CD8-positive, alpha-beta memory T cell (primary cell): ENCODE measurements around the gene VPS9D1. TPM values are rescaled to one million over a fixed set of nuclear protein-coding genes. Genes with fewer than 3 reads are reported as not detected.
"Not testable (repeated sequence)": the region's sequence is repeated elsewhere in the genome, so short reads cannot be mapped to it uniquely, and the experiment has no call there.

Experiments
- CTCF ChIA-PET: fragments of 350-600 bp; sonication (Branson Sonifier 250); formaldehyde crosslinking; loops from one replicate; lab custom pipeline; 2021; ENCODE audit warnings: antibody characterized with exemption; lab: Charles Lee
- POLR2A ChIA-PET: fragments of 350-600 bp; sonication (Branson Sonifier 250); formaldehyde crosslinking; loops from one replicate; lab custom pipeline; 2021; ENCODE audit warnings: antibody characterized with exemption; lab: Charles Lee
- DNase-seq, 5 donors: peaks; one replicate each; pipeline versions ENCODE4 v3.0.0 to v3.0.0-alpha.2; 2020 to 2022; ENCODE audit warnings: mixed read lengths in 1 of 5
- H3K27ac ChIP-seq: one replicate; pipeline ENCODE4 v1.7.0; 2013; ENCODE audit warnings: low read depth, mild to moderate bottlenecking, low read length, moderate library complexity
- H3K27me3 ChIP-seq: 2 replicates; pipeline ENCODE4 v1.7.0; 2013; ENCODE audit warnings: low read length, mild to moderate bottlenecking; ENCODE audit not compliant: insufficient read depth, poor library complexity, severe bottlenecking
- H3K36me3 ChIP-seq: 2 replicates; pipeline ENCODE4 v1.7.0; 2013; ENCODE audit warnings: mild to moderate bottlenecking, low read length, moderate library complexity; ENCODE audit not compliant: insufficient read depth
- H3K4me1 ChIP-seq: 2 replicates; pipeline ENCODE4 v1.7.0; 2013; ENCODE audit warnings: mild to moderate bottlenecking, low read length, moderate library complexity; ENCODE audit not compliant: insufficient read depth
- H3K4me3 ChIP-seq: 2 replicates; pipeline ENCODE4 v1.7.0; 2013; ENCODE audit warnings: mild to moderate bottlenecking, low read length
- H3K9me3 ChIP-seq: 2 replicates; pipeline ENCODE4 v1.7.0; 2013; ENCODE audit warnings: mild to moderate bottlenecking, low read length
- H3K27ac Mint-ChIP-seq, 8 donors: one replicate each; pipeline ENCODE4 v1.8.0; 2020 to 2021; ENCODE audit warnings: mixed read lengths in 8 of 8, mild to moderate bottlenecking in 6 of 8, inconsistent platforms in 3 of 8, moderate library complexity in 3 of 8
- H3K27me3 Mint-ChIP-seq, 2 donors: one replicate each; pipeline ENCODE4 v1.8.0; 2020 to 2021; ENCODE audit warnings: mixed read lengths in 2 of 2, mild to moderate bottlenecking in 1 of 2, moderate library complexity in 1 of 2
- H3K36me3 Mint-ChIP-seq, 3 donors: one replicate each; pipeline ENCODE4 v1.8.0; 2020 to 2021; ENCODE audit warnings: mixed read lengths in 3 of 3, inconsistent platforms in 1 of 3, mild to moderate bottlenecking in 1 of 3
- H3K4me1 Mint-ChIP-seq, 3 donors: one replicate each; pipeline ENCODE4 v1.8.0; 2020 to 2021; ENCODE audit warnings: mixed read lengths in 3 of 3, inconsistent platforms in 1 of 3, mild to moderate bottlenecking in 1 of 3
- H3K4me3 Mint-ChIP-seq, 7 donors: one replicate each; pipeline ENCODE4 v1.8.0; 2020 to 2021; ENCODE audit warnings: mixed read lengths in 7 of 7, mild to moderate bottlenecking in 6 of 7, moderate library complexity in 4 of 7, inconsistent platforms in 2 of 7
- H3K9me3 Mint-ChIP-seq, 5 donors: one replicate each; pipeline ENCODE4 v1.8.0; 2020 to 2022; ENCODE audit warnings: mixed read lengths in 5 of 5, mild to moderate bottlenecking in 3 of 5, moderate library complexity in 2 of 5, inconsistent platforms in 1 of 5
- polyA plus RNA-seq: library from polyadenylated mRNA; unstranded; fragments of 300-500 nt; fragmentation: Illumina TruSeq; gene quantifications from one replicate; pipeline ENCODE4 v1.2.3, GENCODE V29; 2021
- total RNA-seq, 2 experiments: library from RNA; stranded (reverse); gene quantifications; one replicate each; pipeline ENCODE4 v1.2.3, GENCODE V29; 2021

The VPS9D1 gene
- total and polyA plus RNA-seq, 3 experiments from 2014 or later, result 1.6 to 4.0 (median 3.7) TPM

DNA sequence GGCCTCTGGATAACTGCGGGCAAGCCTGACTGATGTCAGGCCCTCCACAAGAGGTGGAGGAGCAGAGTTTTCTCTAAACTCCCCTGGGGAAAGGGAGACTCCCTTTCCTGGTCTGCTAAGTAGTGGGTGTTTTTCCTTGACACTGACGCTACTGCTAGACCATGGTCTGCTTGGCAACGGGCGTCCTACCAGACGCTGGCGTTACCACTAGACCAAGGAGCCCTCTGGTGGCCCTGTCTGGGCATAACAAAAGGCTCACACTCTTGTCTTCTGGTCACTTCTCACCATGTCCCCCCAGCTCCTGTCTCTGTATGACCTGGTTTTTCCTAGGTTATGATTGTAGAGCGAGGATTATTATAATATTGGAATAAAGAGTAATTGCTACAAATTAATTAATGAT lies 53.7 kb downstream of the VPS9D1 start:
- H3K9me3 Mint-ChIP-seq, H3K27ac ChIP-seq, H3K4me1 Mint-ChIP-seq, H3K36me3 ChIP-seq, H3K4me1 ChIP-seq, POLR2A ChIA-PET, H3K36me3 Mint-ChIP-seq, H3K27ac Mint-ChIP-seq, H3K4me3 ChIP-seq, H3K27me3 Mint-ChIP-seq, H3K9me3 ChIP-seq, H3K4me3 Mint-ChIP-seq, DNase-seq, H3K27me3 ChIP-seq: not testable (repeated sequence)
- CTCF ChIA-PET, result interaction anchor here (1.7 kb wide), 1 partner anchor 33 kb away, joined by 4 read pairs; no protein-coding TSS in a partner anchor

DNA sequence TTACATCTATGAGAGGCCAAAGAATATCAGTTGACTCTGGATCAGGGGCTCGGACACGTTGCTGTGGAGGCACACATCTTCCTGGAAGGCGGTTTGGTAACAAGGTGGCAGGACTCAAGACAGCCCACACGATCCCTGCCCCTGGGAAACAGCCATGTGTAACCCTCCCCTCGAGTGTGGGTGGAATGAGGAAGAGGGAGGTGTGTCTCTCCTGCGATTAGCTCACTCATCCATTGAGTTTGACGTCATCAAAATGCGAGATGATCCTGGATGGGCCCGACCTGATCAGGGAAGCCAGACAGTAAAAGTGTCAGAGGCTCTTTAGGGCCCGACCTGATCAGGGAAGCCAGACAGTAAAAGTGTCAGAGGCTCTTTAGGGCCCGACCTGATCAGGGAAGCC lies 56.5 kb downstream of the VPS9D1 start:
- H3K9me3 ChIP-seq, H3K4me1 ChIP-seq, H3K27ac Mint-ChIP-seq, DNase-seq, H3K9me3 Mint-ChIP-seq, H3K36me3 ChIP-seq, H3K4me1 Mint-ChIP-seq, H3K4me3 Mint-ChIP-seq, CTCF ChIA-PET, H3K27ac ChIP-seq, H3K4me3 ChIP-seq, H3K27me3 ChIP-seq, H3K27me3 Mint-ChIP-seq: not testable (repeated sequence)
- POLR2A ChIA-PET, result interaction anchor here (0.5 kb wide), 1 partner anchor 97 kb away, joined by 3 read pairs; no protein-coding TSS in a partner anchor
- peaks cover 4 to 16% (median 7%) of the 10 kb centered on the region in 3 donors for H3K36me3 Mint-ChIP-seq

DNA sequence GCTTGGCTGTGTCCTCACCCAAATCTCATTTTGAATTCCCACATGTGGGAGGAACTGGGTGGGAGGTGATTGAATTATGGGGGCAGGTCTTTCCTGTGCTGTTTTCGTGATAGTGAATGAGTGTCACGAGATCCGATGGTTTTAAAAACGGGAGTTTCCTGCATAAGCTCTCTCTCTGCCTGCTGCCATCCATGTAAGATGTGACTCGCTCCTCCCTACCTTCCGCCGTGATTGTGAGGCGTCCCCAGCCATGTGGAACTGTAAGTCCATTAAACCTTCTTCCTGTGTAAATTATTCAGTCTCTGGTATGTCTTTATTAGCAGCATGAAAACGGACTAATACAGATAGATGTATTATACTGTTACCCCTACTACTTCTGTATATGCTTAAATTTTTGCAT lies 59.5 kb downstream of the VPS9D1 start:
- Mint-ChIP-seq H3K27ac (peak overlapping the region in 1 of 8 donors; percentile 22), H3K9me3 (peaks cover 0 to 2% (median 0%) of the 10 kb centered on the region in 5 donors), H3K27me3 (no peaks in the 10 kb centered on the region), H3K4me1 (peaks cover 15 to 24% (median 20%) of the 10 kb centered on the region in 3 donors), H3K4me3 (peak overlapping the region in 2 of 7 donors; percentile 17 to 34), H3K36me3 (peaks cover 4 to 17% (median 7%) of the 10 kb centered on the region in 3 donors)
- DNase-seq, result no peak
- Histone ChIP-seq H3K9me3 (no peaks in the 10 kb centered on the region), H3K27ac (no peak overlapping the region), H3K4me3 (no peak overlapping the region), H3K27me3 (no peaks in the 10 kb centered on the region), H3K36me3 (no peaks in the 10 kb centered on the region), H3K4me1 (peaks cover 17% of the 10 kb centered on the region)
- POLR2A ChIA-PET, result no interaction called here
- CTCF ChIA-PET, result no interaction called here

DNA sequence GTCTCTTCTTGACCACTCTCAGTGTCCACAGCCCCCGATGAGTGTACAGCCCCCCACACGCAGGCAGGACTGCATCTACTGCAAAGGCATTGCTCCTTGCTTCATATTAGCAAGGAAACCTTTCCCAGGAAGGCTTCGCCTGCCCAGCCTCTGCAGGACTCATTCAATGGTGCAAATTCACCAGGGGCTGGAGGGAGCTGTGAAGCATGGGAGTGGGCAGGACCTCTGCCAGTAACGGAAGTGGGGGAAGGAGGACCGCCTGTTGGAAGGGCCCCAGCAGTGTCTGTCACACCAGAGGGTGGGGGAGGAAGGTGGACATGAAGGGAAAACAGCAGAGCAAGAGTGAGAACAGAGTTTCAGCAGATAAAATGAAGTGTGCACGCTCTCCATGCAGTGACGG lies 60.6 kb downstream of the VPS9D1 start:
- H3K27me3 Mint-ChIP-seq, result no peaks in the 10 kb centered on the region
- H3K9me3 ChIP-seq, result no peaks in the 10 kb centered on the region
- H3K4me1 ChIP-seq, result peaks cover 19% of the 10 kb centered on the region
- H3K4me1 Mint-ChIP-seq, result peaks cover 22 to 34% (median 31%) of the 10 kb centered on the region in 3 donors
- POLR2A ChIA-PET, result no interaction called here
- DNase-seq, result no peak
- H3K27me3 ChIP-seq, result no peaks in the 10 kb centered on the region
- H3K27ac Mint-ChIP-seq, result peak overlapping the region in 1 of 8 donors; percentile 22
- no peak overlapping the region for H3K27ac ChIP-seq
- H3K36me3 ChIP-seq, result no peaks in the 10 kb centered on the region
- no peak overlapping the region for H3K4me3 ChIP-seq
- H3K36me3 Mint-ChIP-seq, result peaks cover 4 to 18% (median 7%) of the 10 kb centered on the region in 3 donors
- peak overlapping the region in 4 of 7 donors; percentile 5 to 78 (median 22) for H3K4me3 Mint-ChIP-seq
- CTCF ChIA-PET, result interaction anchor here (0.7 to 3.6 kb wide), 2 partner anchors 13 to 40 kb away, joined by 3 to 15 read pairs; no protein-coding TSS in a partner anchor
- peaks cover 0 to 2% (median 0%) of the 10 kb centered on the region in 5 donors for H3K9me3 Mint-ChIP-seq

DNA sequence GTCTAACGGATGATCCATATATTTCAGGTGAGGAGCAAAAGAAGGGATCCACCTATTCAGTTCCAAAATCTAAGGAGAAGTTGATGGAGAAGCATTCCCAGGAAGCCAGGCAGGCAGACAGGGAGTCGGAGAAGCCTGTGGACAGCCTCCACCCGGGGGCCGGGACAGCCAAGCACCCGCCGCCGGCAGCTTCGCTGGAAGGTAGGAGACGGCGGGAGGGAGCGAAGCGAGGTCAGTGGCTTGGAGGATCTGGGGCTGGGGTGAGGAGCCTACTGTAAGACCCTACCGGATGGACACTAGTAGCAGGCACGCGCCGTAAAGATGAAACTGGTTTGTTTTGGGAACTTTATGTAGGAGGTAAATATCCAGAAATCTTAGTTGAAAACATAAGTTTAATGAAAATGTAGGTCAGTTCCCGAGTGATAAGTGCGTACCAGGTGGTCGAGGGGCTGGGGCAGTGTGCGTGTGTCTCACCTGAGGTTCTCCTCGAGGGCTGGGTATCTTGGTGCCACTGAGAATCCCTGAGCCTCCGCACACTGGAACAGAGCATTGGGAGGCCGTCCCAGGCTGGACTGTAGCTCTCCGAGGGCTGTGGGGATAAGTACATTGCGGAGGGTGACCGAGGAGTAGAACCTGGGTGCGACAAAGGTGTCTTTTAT lies 62.3 kb downstream of the VPS9D1 start:
- H3K27ac Mint-ChIP-seq, result peak overlapping the region; percentile 36 to 93 (median 88)
- Histone ChIP-seq H3K4me1 (peaks cover 21% of the 10 kb centered on the region), H3K9me3 (no peaks in the 10 kb centered on the region), H3K36me3 (peaks cover 4% of the 10 kb centered on the region), H3K27me3 (no peaks in the 10 kb centered on the region), H3K4me3 (peak overlapping the region; percentile 92), H3K27ac (peak overlapping the region; percentile 89)
- H3K36me3 Mint-ChIP-seq, result peaks cover under 1 to 26% (median 7%) of the 10 kb centered on the region in 3 donors
- peaks cover 0 to 2% (median 0%) of the 10 kb centered on the region in 5 donors for H3K9me3 Mint-ChIP-seq
- no peaks in the 10 kb centered on the region for H3K27me3 Mint-ChIP-seq
- ChIA-PET POLR2A (interaction anchor here (0.6 to 0.8 kb wide), 2 partner anchors 28 to 132 kb away, joined by 3 read pairs; partner anchors contain the start of gene CDK10), CTCF (interaction anchor here (0.9 to 3.6 kb wide), 2 partner anchors 12 to 42 kb away, joined by 3 to 15 read pairs; no protein-coding TSS in a partner anchor)
- H3K4me1 Mint-ChIP-seq, result peaks cover 28 to 47% (median 43%) of the 10 kb centered on the region in 3 donors
- DNase-seq, result peak in 1 of 5 donors; percentile 44
- peak overlapping the region; percentile 78 to 92 (median 86) for H3K4me3 Mint-ChIP-seq

DNA sequence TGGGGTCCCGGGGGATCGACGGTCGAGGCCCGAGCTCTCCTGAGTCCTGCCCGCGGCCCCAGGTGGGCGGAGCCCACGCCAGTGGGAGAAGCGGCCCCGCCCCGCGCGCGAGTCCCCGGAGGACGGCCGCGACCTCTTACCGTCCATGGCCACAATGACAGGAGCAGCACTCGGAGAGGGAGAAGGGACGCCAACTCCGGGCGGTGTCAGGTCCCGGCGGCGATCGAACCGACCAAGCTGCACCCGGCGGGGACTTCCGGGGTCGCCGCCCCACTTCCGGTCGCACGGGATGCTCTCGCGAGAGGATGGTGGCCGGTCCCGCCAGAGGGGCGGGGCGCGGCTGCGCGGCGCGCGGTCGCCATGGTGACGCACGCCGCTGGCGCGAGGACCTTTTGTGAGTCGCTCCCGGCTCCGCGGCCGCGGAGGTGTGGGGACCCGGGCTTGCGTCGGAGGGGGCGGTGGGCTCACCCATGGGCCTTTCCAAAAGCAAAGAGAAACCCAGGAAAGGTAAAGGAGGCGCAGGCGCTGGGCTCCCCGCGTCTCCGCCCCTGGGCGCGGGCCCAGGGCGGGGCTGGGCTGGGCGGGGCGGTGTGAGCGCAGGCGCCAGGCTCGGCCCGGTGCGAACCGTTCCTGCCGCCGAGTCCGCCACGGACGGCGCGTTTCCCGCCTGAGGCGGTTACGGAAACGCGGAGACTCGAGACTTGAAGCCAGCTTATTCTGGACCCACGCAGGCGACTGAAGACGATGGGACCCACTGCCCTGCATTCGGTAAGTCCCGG lies 63.1 kb downstream of the VPS9D1 start, which contains the start of the genes CHMP1A and SPATA33:
TSS of gene CHMP1A (minus strand) at position 267 of the 779 bp plus-strand sequence. CDS start at position 147, 120 bp downstream.
TSS of gene SPATA33 (plus strand) at position 395 of the 779 bp plus-strand sequence. CDS start at position 471, 76 bp downstream.
- Mint-ChIP-seq H3K27ac (peak within 1 kb of the TSS; percentile 74 to 93 (median 88)), H3K27me3 (no peaks in the 10 kb centered on the region), H3K4me3 (peak within 1 kb of the TSS; percentile 79 to 92 (median 86)), H3K36me3 (peaks cover 0 to 26% (median 7%) of the 10 kb centered on the region in 3 donors), H3K4me1 (peaks cover 28 to 47% (median 44%) of the 10 kb centered on the region in 3 donors), H3K9me3 (peaks cover 0 to 2% (median 0%) of the 10 kb centered on the region in 5 donors)
- H3K36me3 ChIP-seq, result peaks cover 4% of the 10 kb centered on the region
- no peaks in the 10 kb centered on the region for H3K27me3 ChIP-seq
- peak within 1 kb of the TSS; percentile 92 for H3K4me3 ChIP-seq
- POLR2A ChIA-PET, result interaction anchor here (0.6 to 0.8 kb wide), 3 partner anchors 29 to 417 kb away, joined by 3 to 4 read pairs (median 3); partner anchors contain the start of gene CDK10
- peaks cover 21% of the 10 kb centered on the region for H3K4me1 ChIP-seq
- H3K27ac ChIP-seq, result peak within 1 kb of the TSS; percentile 89
- H3K9me3 ChIP-seq, result no peaks in the 10 kb centered on the region
- CTCF ChIA-PET, result interaction anchor here (3.6 kb wide), 1 partner anchor 42 kb away, joined by 15 read pairs; no protein-coding TSS in a partner anchor
- DNase-seq, result peak; percentile 92 to 95 (median 93)
